Measurements from ENCODE around the gene WDFY1. TPM values are rescaled to one million over a fixed set of nuclear protein-coding genes. Genes with fewer than 3 reads are reported as not detected.

WDFY1 gene
- total and polyA plus RNA-seq, 2 donors (not counting 3 experiments of a cell fraction or from before 2014, with no cell fraction given) = 54.7 to 68.7 TPM

DNA sequence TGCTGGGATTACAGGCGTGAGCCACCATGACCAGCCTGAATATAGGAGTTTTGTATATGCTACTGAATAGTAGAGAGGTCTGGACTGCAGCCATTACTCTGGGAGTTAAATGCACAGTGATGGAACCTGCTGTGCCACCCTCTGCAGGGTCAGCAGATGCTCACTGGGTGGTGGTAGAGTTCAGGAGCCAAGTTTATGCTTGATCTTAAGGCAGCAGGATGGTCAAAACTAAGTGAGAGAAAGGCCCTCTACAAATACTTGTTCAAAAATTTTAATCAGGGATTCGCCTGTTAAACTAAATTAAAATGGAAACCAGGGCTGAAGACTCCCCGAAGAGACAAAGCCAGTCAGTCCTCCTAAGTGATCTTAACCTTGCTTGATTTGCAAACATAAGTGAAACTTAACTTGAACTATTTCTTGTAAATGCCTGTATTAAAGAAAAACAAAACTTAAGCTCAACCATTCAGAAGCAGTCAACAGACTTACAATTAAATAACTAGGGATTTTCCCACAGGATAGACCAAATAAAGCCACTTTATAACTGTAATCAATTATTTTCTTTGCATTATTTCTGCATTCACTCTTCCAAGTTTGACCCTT, 4.2 kb upstream of the WDFY1 start:
- Histone ChIP-seq H3K9ac (replicated peaks; ENCODE audit: extremely low read depth, insufficient read depth, low read length) (no peak overlapping the region), H3K4me3 (replicated peaks in 1 of 3; ENCODE audit: insufficient read depth in 1 of 3, low read depth in 1 of 3, low read length in 3 of 3) (no peak overlapping the region), H3K79me2 (ENCODE audit: control insufficient read depth, insufficient read depth, low read length) (peaks cover 8% of the 10 kb centered on the region), H2AFZ (ENCODE audit: low read depth, low read length) (no peak overlapping the region), H4K20me1 (replicated peaks; ENCODE audit: control insufficient read depth, extremely low read depth, insufficient read depth, low read length) (no peaks in the 10 kb centered on the region), H3K4me2 (ENCODE audit: insufficient read depth, low read length) (no peak overlapping the region), H3K27me3 (ENCODE audit: control insufficient read depth in 2 of 2, insufficient read depth in 2 of 2, low read length in 2 of 2) (no peaks in the 10 kb centered on the region), H3K9me1 (replicated peaks; ENCODE audit: control insufficient read depth, extremely low read depth, insufficient read depth, low read length) (no peaks in the 10 kb centered on the region), H3K4me1 (ENCODE audit: control insufficient read depth, extremely low read depth, insufficient read depth, low read length) (peaks cover 9% of the 10 kb centered on the region), H3K27ac (ENCODE audit: insufficient read depth, low read depth, low read length) (no peak overlapping the region), H3K36me3 (ENCODE audit: control insufficient read depth in 2 of 2, extremely low read depth in 1 of 2, insufficient read depth in 2 of 2, low read length in 2 of 2) (no peaks in the 10 kb centered on the region), H3K9me3 (replicated peaks; ENCODE audit: control insufficient read depth, insufficient read depth, low read length) (no peaks in the 10 kb centered on the region)
- DNase-seq (ENCODE audit: low read depth, low spot score) = no peak
- no peak for FAIRE-seq
- TF ChIP-seq JUN (IDR thresholded peaks at IDR 0.05; ENCODE audit: borderline replicate concordance, insufficient read depth, insufficient read length, low read depth) (no peak), EZH2 (IDR thresholded peaks at IDR 0.05; ENCODE audit: borderline replicate concordance, low read depth, low read length, severe bottlenecking) (no peak), POLR2A (IDR thresholded peaks at IDR 0.05; ENCODE audit: low read depth, low read length) (no peak), POLR2AphosphoS5 (IDR thresholded peaks at IDR 0.05; ENCODE audit: insufficient read depth, low read depth, low read length) (no peak)
- TF ChIP-seq, protein P1, sequence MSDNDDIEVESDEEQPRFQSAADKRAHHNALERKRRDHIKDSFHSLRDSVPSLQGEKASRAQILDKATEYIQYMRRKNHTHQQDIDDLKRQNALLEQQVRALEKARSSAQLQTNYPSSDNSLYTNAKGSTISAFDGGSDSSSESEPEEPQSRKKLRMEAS (IDR thresholded peaks at IDR 0.05; ENCODE audit: insufficient read depth, insufficient read length) = no peak
- TF ChIP-seq, protein P2, sequence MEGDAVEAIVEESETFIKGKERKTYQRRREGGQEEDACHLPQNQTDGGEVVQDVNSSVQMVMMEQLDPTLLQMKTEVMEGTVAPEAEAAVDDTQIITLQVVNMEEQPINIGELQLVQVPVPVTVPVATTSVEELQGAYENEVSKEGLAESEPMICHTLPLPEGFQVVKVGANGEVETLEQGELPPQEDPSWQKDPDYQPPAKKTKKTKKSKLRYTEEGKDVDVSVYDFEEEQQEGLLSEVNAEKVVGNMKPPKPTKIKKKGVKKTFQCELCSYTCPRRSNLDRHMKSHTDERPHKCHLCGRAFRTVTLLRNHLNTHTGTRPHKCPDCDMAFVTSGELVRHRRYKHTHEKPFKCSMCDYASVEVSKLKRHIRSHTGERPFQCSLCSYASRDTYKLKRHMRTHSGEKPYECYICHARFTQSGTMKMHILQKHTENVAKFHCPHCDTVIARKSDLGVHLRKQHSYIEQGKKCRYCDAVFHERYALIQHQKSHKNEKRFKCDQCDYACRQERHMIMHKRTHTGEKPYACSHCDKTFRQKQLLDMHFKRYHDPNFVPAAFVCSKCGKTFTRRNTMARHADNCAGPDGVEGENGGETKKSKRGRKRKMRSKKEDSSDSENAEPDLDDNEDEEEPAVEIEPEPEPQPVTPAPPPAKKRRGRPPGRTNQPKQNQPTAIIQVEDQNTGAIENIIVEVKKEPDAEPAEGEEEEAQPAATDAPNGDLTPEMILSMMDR (IDR thresholded peaks at IDR 0.05; ENCODE audit: extremely low read depth in 1 of 2, insufficient read depth in 1 of 2, low read depth in 1 of 2, low read length in 2 of 2) = no peak
- ChIA-PET CTCF (interaction anchor here (0.7 kb wide), 1 partner anchor 462 kb away, joined by 3 read pairs; no protein-coding TSS in a partner anchor), POLR2A (no interaction called here)
- dilution Hi-C loops (cut with MboI; ENCODE audit: extremely low pct_ligation_motif_present, low sequenced_read_pairs) = no loop called here
- no TSS peak for BruUV-seq (replicated peaks)
- intact Hi-C loops (cut with micrococcal nuclease) = loop anchor here (10.0 kb wide), 1 partner anchor 995 kb away; no protein-coding TSS in a partner anchor

All from endothelial cell of umbilical vein (primary cell).